Skeletal muscle satellite cell (primary cell): ENCODE results near the gene RHBDD3.
"Not testable (repeated sequence)": the region's sequence is repeated elsewhere in the genome, so short reads cannot be mapped to it uniquely, and the experiment has no call there.

Experiments used
- H3K27me3 ChIP-seq: 2 replicates; pipeline ENCODE4 v1.7.0; 2013; ENCODE audit warnings: low read length; ENCODE audit not compliant: control insufficient read depth, insufficient read depth
- H3K36me3 ChIP-seq: 2 replicates; pipeline ENCODE4 v1.7.0; 2013; ENCODE audit warnings: mild to moderate bottlenecking, control low read depth, low read length; ENCODE audit not compliant: insufficient read depth
- H3K4me1 ChIP-seq: 2 replicates; pipeline ENCODE4 v1.7.0; 2013; ENCODE audit warnings: low read length; ENCODE audit not compliant: control insufficient read depth, insufficient read depth
- H3K4me2 ChIP-seq: 2 replicates; pipeline ENCODE4 v1.7.0; 2013; ENCODE audit warnings: mild to moderate bottlenecking, low read length
- H3K4me3 ChIP-seq: 2 replicates; pipeline ENCODE4 v1.7.0; 2013; ENCODE audit warnings: low read length
- H3K9ac ChIP-seq: 2 replicates; pipeline ENCODE4 v1.7.0; 2013; ENCODE audit warnings: mild to moderate bottlenecking, low read depth, low read length, moderate library complexity
- H3K9me3 ChIP-seq: replicated peaks from 2 replicates; pipeline ENCODE4 v1.7.0; 2013; ENCODE audit warnings: mild to moderate bottlenecking, control low read depth, low read length

RHBDD3 gene

GRCh38 chr22:29231971-29232959 lies 35.5 kb downstream of the RHBDD3 start:
- Histone ChIP-seq H3K4me2 (no peak overlapping the region), H3K9me3 (peaks cover 4% of the 10 kb centered on the region), H3K36me3 (no peaks in the 10 kb centered on the region), H3K9ac (no peak overlapping the region), H3K27me3 (peaks cover 4% of the 10 kb centered on the region), H3K4me3 (no peak overlapping the region), H3K4me1 (no peaks in the 10 kb centered on the region)

- Histone ChIP-seq H3K27me3 (peaks cover 4% of the 10 kb centered on the region), H3K4me2 (no peak overlapping the region), H3K4me1 (no peaks in the 10 kb centered on the region), H3K36me3 (no peaks in the 10 kb centered on the region), H3K4me3 (no peak overlapping the region), H3K9me3 (peaks cover 4% of the 10 kb centered on the region), H3K9ac (no peak overlapping the region)
Observed at GRCh38 chr22:29230972-29231875, 36.6 kb downstream of the RHBDD3 start.

DNA sequence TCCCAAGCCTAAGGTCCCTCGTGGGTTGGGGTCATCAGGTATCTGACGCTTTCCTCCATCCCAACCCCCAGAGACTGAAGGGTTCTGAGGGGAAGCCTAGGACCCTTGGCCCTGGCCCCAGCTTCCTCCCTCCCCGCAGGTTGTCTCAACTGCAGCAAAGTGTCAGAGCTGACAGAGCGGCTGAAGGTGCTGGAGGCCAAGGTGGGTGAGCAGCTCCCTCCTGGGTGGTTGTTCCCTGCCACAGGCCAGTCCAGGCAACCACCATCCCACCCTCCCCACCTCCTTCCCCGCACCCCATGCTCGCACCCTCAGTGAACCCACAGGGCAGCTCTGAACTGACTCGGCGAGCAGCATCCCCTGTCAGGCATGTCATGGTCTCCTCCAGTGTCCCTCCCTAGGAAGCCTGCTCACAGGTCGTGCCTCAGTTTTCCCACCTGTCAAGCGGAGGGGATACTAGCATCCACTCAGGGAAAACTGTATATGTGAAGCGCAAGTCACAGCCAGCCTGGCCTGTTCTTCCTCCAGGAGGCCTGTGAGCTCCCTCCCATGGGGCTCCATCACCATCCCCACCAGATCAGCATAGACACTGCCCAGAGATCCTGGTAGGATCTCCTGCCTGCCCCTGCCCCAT lies 41.3 kb downstream of the RHBDD3 start:
- Histone ChIP-seq H3K9ac (no peak overlapping the region), H3K4me2 (no peak overlapping the region), H3K4me3 (no peak overlapping the region), H3K4me1 (peaks cover 14% of the 10 kb centered on the region), H3K27me3 (peaks cover 26% of the 10 kb centered on the region), H3K36me3 (no peaks in the 10 kb centered on the region), H3K9me3 (no peaks in the 10 kb centered on the region)

GRCh38 chr22:29225422-29226090 lies 42.2 kb downstream of the RHBDD3 start:
- H3K4me2 ChIP-seq: peak overlapping the region; percentile 73
- peak overlapping the region; percentile 39 for H3K9ac ChIP-seq
- H3K9me3 ChIP-seq: no peaks in the 10 kb centered on the region
- H3K4me3 ChIP-seq: peak overlapping the region; percentile 51
- H3K27me3 ChIP-seq: peaks cover 26% of the 10 kb centered on the region
- H3K4me1 ChIP-seq: peaks cover 14% of the 10 kb centered on the region
- H3K36me3 ChIP-seq: no peaks in the 10 kb centered on the region

- H3K27me3 ChIP-seq: peaks cover 28% of the 10 kb centered on the region
- H3K9ac ChIP-seq: no peak overlapping the region
- H3K9me3 ChIP-seq: no peaks in the 10 kb centered on the region
- H3K4me2 ChIP-seq: peak overlapping the region; percentile 73
- H3K4me1 ChIP-seq: peaks cover 14% of the 10 kb centered on the region
- no peaks in the 10 kb centered on the region for H3K36me3 ChIP-seq
- H3K4me3 ChIP-seq: no peak overlapping the region
Observed at GRCh38 chr22:29224859-29225410, 42.8 kb downstream of the RHBDD3 start.

GRCh38 chr22:29224121-29224858 lies 43.5 kb downstream of the RHBDD3 start:
- Histone ChIP-seq H3K4me3 (no peak overlapping the region), H3K9me3 (no peaks in the 10 kb centered on the region), H3K9ac (no peak overlapping the region), H3K4me1 (peaks cover 14% of the 10 kb centered on the region), H3K36me3 (no peaks in the 10 kb centered on the region), H3K27me3 (peaks cover 28% of the 10 kb centered on the region), H3K4me2 (no peak overlapping the region)

- no peak overlapping the region for H3K4me3 ChIP-seq
- no peak overlapping the region for H3K4me2 ChIP-seq
- no peaks in the 10 kb centered on the region for H3K36me3 ChIP-seq
- peaks cover 3% of the 10 kb centered on the region for H3K4me1 ChIP-seq
- no peak overlapping the region for H3K9ac ChIP-seq
- peaks cover 53% of the 10 kb centered on the region for H3K27me3 ChIP-seq
- no peaks in the 10 kb centered on the region for H3K9me3 ChIP-seq
Observed at GRCh38 chr22:29219881-29220670, 47.7 kb downstream of the RHBDD3 start.

DNA sequence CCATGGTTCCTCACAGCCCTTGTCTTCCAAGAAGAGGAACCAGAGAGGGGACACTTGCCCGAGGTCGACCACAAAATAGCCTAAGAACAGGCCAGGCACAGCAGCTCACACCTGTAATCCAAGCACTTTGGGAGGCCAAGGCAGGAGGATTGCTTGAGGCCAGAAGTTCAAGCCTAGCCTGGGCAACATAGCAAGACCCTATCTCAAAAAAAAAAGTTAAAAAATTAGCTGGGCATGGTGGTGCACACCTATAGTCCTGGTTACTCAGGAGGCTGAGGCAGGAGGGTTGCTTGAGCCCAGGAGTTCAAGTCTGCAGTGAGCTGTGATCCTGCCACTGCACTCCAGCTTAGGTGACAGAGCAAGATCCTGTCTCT lies 48.4 kb downstream of the RHBDD3 start:
- not testable (repeated sequence) for H3K9ac ChIP-seq, H3K9me3 ChIP-seq, H3K36me3 ChIP-seq, H3K4me3 ChIP-seq, H3K4me2 ChIP-seq, H3K4me1 ChIP-seq
- H3K27me3 ChIP-seq: peaks cover 50% of the 10 kb centered on the region

DNA sequence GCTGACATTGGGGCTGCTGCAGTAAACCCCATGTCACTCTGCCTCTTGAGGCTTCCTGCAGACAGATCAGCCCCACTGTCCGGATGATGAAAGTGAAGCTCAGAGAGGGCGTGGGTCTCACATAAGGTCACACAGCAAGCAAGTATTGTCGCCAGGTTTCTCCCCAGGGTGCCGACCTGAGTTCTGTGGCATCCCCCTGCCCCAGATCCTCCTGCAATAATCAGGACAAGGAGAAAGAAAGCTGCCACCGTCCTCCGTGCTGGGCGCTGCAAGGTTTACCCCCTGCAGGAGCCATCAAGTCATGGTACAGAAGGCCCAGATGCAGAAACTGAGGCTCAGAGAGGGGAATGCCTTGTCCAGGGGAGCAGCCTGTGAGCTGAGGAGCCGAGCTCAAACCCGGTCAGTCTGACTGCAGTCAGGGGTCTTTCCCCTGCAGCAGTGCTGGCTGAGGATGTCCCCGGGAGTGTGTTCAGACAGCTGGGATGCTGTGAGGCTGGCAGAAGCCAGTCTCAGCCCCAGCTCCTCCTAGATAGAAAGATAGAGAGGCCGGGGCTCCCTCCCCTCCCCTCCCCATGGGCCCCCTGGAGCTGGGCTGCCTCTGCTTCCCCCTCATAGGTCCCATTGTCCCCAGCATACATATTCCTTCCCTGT lies 48.9 kb downstream of the RHBDD3 start:
- Histone ChIP-seq H3K27me3 (peaks cover 46% of the 10 kb centered on the region), H3K4me3 (no peak overlapping the region), H3K9me3 (no peaks in the 10 kb centered on the region), H3K4me2 (no peak overlapping the region), H3K4me1 (no peaks in the 10 kb centered on the region), H3K9ac (no peak overlapping the region), H3K36me3 (no peaks in the 10 kb centered on the region)
